K562 (cell line): ENCODE results near the gene MTMR12. TPM values are rescaled to one million over a fixed set of nuclear protein-coding genes. Genes with fewer than 3 reads are reported as not detected.
"Not testable (repeated sequence)": the region's sequence is repeated elsewhere in the genome, so short reads cannot be mapped to it uniquely, and the experiment has no call there.

ENCODE experiments used
- ATAC-seq: fragments of 200-7000 bp; cut with Tn5 transposase; 3 replicates; pipeline ENCODE4 v1.9.1; 2020; ENCODE audit warnings: moderate library complexity
- BruUV-seq: library from RNA; stranded (reverse); fragments of 400-500 nt; replicated peaks from 2 replicates; lab custom pipeline; 2021; lab: Mats Ljungman, UMichigan
- CTCF ChIA-PET: fragments of 300-600 bp; formaldehyde crosslinking; extraction: SDS; loops from one replicate; lab custom pipeline; 2021; ENCODE audit warnings: low intra/inter-chr PET ratio; lab: Yijun Ruan, JAX
- POLR2A ChIA-PET: fragments of 300-600, 350-650 bp; sonication (Branson Sonifier 250); formaldehyde crosslinking; extraction: SDS; loops from one replicate; lab custom pipeline; 2021; ENCODE audit warnings: antibody characterized with exemption, inconsistent platforms; lab: Yijun Ruan, JAX
- DNase-seq, 4 experiments: peaks; one replicate each; pipeline versions ENCODE4 v3.0.0 to v3.0.0-alpha.2; 2011 to 2018; ENCODE audit warnings: low spot score in 3 of 4, mixed read lengths in 3 of 4; ENCODE audit errors: extremely low read depth in 1 of 4
- FAIRE-seq: peaks from 2 replicates; lab custom pipeline; 2011; peaks lifted over from hg19 to GRCh38; lab: Jason Lieb, UNC
- H2AFZ ChIP-seq: 2 replicates; pipeline ENCODE4 v1.6.0; 2011; ENCODE audit warnings: low read depth, low read length, control low read depth, inconsistent platforms
- H3K27ac ChIP-seq: fragments of 200-600 bp; 3 replicates; pipeline ENCODE4 v1.8.0; 2011; ENCODE audit warnings: low read depth, mild to moderate bottlenecking, control low read depth, inconsistent platforms, low read length, moderate library complexity, mixed read lengths; ENCODE audit errors: extremely low read depth
- H3K27me3 ChIP-seq, 2 experiments: fragments of 300-600 bp in 1 of 2; 2 replicates in 1 of 2; 3 replicates in 1 of 2; pipeline versions ENCODE4 v1.6.0 to v1.8.0; 2011; ENCODE audit warnings: inconsistent platforms in 2 of 2, low read length in 2 of 2, mild to moderate bottlenecking in 1 of 2, mixed read lengths in 1 of 2, moderate library complexity in 1 of 2; ENCODE audit not compliant: control insufficient read depth in 2 of 2, insufficient read depth in 2 of 2
- H3K36me3 ChIP-seq: fragments of 300-600 bp; 3 replicates; pipeline ENCODE4 v1.8.0; 2011; ENCODE audit warnings: mild to moderate bottlenecking, low read length, inconsistent platforms; ENCODE audit not compliant: control insufficient read depth, insufficient read depth
- H3K4me1 ChIP-seq, 2 experiments: fragments of 200-600 bp in 1 of 2; replicated peaks in 1 of 2; 2 replicates in 1 of 2; 3 replicates in 1 of 2; pipeline versions ENCODE4 v1.5.1 to v1.8.0; 2011; ENCODE audit warnings: inconsistent platforms in 2 of 2, low read length in 2 of 2, mild to moderate bottlenecking in 1 of 2, mixed read lengths in 1 of 2, moderate library complexity in 1 of 2; ENCODE audit not compliant: control insufficient read depth in 2 of 2, insufficient read depth in 2 of 2
- H3K4me2 ChIP-seq: 2 replicates; pipeline ENCODE4 v1.6.1; 2011; ENCODE audit warnings: low read length, control low read depth, inconsistent platforms, mixed read lengths; ENCODE audit not compliant: insufficient read depth
- H3K4me3 ChIP-seq: fragments of 200-600 bp; sonication (generic), shearing (Covaris generic); 2 replicates; pipeline ENCODE4 v1.5.1; 2016; ENCODE audit warnings: control low read depth, inconsistent platforms
- H3K79me2 ChIP-seq: fragments of 200-600 bp; 3 replicates; pipeline ENCODE4 v1.8.0; 2011; ENCODE audit warnings: low read length, inconsistent platforms; ENCODE audit not compliant: control insufficient read depth, insufficient read depth
- H3K9ac ChIP-seq, 2 experiments: 2 replicates each; pipeline versions ENCODE4 v1.6.0 to v1.6.1; 2011; ENCODE audit warnings: low read depth in 2 of 2, low read length in 2 of 2, control low read depth in 1 of 2, inconsistent platforms in 1 of 2, mild to moderate bottlenecking in 1 of 2, mixed read lengths in 1 of 2; ENCODE audit not compliant: insufficient read depth in 1 of 2
- H3K9me1 ChIP-seq: one replicate; pipeline ENCODE4 v1.6.0; 2011; ENCODE audit warnings: inconsistent platforms, mild to moderate bottlenecking, low read length, moderate library complexity; ENCODE audit not compliant: control insufficient read depth, insufficient read depth
- H3K9me3 ChIP-seq: replicated peaks from 2 replicates; pipeline ENCODE4 v1.5.1; 2011; ENCODE audit warnings: low read depth, low read length, inconsistent platforms; ENCODE audit not compliant: control insufficient read depth, insufficient read depth
- H4K20me1 ChIP-seq: replicated peaks from 2 replicates; pipeline ENCODE4 v1.6.1; 2011; ENCODE audit warnings: low read length, inconsistent platforms, mixed read lengths; ENCODE audit not compliant: control insufficient read depth, insufficient read depth
- BCOR ChIP-seq: fragments of 450-650 bp; IDR thresholded peaks from 2 replicates; pipeline ENCODE4 v1.6.1; 2016
- KDM1A ChIP-seq, 2 experiments: fragments of 450-650 bp; IDR thresholded peaks; 2 replicates each; pipeline ENCODE4 v1.6.1; 2016; ENCODE audit warnings: mild to moderate bottlenecking in 2 of 2
- NFIC ChIP-seq: fragments of 450-650 bp; IDR thresholded peaks from 2 replicates; pipeline ENCODE4 v1.6.1; 2017; ENCODE audit warnings: mild to moderate bottlenecking, inconsistent platforms
- NFIX ChIP-seq: fragments of 250-450 bp; sonication (Bioruptor Pico); IDR thresholded peaks from 2 replicates; pipeline ENCODE4 v1.4.0; 2020; ENCODE audit warnings: low read depth, mild to moderate bottlenecking, moderate library complexity
- RBM25 ChIP-seq: fragments of 200-400 bp; formaldehyde crosslinking; IDR thresholded peaks from 2 replicates; pipeline ENCODE4 v1.6.1; 2018; ENCODE audit warnings: low read length, low read depth, moderate library complexity; ENCODE audit not compliant: severe bottlenecking
- SMAD1 ChIP-seq: fragments of 150-350 bp; IDR thresholded peaks from 2 replicates; pipeline ENCODE4 v1.6.1; 2014; ENCODE audit warnings: low read length, low read depth; ENCODE audit not compliant: partially characterized antibody
- SMARCA5 ChIP-seq: fragments of 450-650 bp; IDR thresholded peaks from 2 replicates; pipeline ENCODE4 v1.6.1; 2016
- ZNF146 ChIP-seq: IDR thresholded peaks from one replicate; pipeline ENCODE4 v1.6.1; 2018; ENCODE audit warnings: missing compliant biosample characterization; ENCODE audit not compliant: unreplicated experiment
- ZNF551 ChIP-seq: fragments of 250-450 bp; sonication (Bioruptor Pico); IDR thresholded peaks from 2 replicates; pipeline ENCODE4 v1.5.0; 2021; ENCODE audit warnings: mild to moderate bottlenecking, moderate library complexity
- WGBS: fragments of 100-300 bp; shearing (Covaris generic); methylation state at CpG from one replicate; pipeline ENCODE4 v1.1.6; 2016; ENCODE audit warnings: low coverage, mixed read lengths; ENCODE audit not compliant: insufficient coverage; ENCODE audit errors: missing lambda C conversion rate; 5-methylcytosine and 5-hydroxymethylcytosine counted together
- in situ Hi-C: fragments of 300-500 bp; cut with MboI; formaldehyde crosslinking; loops from 4 replicates; pipeline ENCODE4 v1.15.0; 2018; ENCODE audit warnings: inconsistent platforms, mixed read lengths
- intact Hi-C: fragments of 100-400 bp; cut with micrococcal nuclease; formaldehyde crosslinking; loops from 2 replicates; pipeline ENCODE4 v1.14.2; 2022
- polyA plus RNA-seq, 8 experiments: library from polyadenylated mRNA; depleted of rRNA in 4 of 8; stranded (reverse) in 5 of 8; unstranded in 3 of 8; fragments of >200 nt; fragmentation: Nextera tagmentation in 2 of 8; fragmentation: Illumina TruSeq in 1 of 8; extraction: Ambion mirVana in 2 of 8; extraction: Trizol in 1 of 8; gene quantifications; 2 replicates each; pipeline versions ENCODE4 v1.2.1 to v1.2.3, GENCODE V29; 2011 to 2014; ENCODE audit warnings: inconsistent platforms in 1 of 8, missing spikeins in 1 of 8
- total RNA-seq, 7 experiments: library from RNA; depleted of rRNA in 6 of 7; stranded (reverse); fragments of >200 nt in 6 of 7; fragmentation: Illumina TruSeq in 2 of 7; extraction: Trizol in 2 of 7; gene quantifications; 2 replicates each; pipeline versions ENCODE4 v1.2.1 to v1.2.3, GENCODE V29; 2011 to 2021; ENCODE audit warnings: low replicate concordance in 1 of 7

Gene MTMR12
- total and polyA plus RNA-seq, 9 of the 15 experiments (the other 6 are each of a cell fraction or from before 2014, with no cell fraction given): 4.0 to 28.7 (median 17.1) TPM

DNA sequence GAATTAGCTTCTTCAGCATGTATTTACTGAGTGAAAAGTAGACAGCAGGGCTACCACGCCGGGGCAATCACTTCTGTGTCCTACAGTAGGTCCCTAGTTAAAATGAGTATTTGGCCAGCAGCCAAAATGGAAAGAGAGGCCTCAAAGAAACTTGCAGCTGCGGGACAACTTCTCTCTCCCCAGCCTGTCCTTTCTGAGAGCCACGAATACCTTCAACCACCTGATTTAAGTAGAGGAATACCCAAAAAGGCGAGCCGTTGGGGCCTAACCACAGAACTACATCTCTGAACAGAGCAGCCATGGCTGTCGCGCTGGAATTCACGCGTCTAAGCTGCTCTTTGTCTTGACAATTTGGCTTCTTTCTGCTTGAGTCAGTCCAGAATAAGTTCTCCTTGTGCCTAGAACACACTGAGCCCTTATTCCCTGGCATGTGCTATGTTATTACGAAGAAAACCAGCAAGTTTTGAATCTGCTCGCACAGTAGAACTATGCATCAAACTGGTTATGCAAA lies 94.8 kb downstream of the MTMR12 start:
- Histone ChIP-seq H3K4me1 (no peaks in the 10 kb centered on the region; a peak in 1 of 5 replicates), H3K9me1 (no peaks in the 10 kb centered on the region), H3K36me3 (no peaks in the 10 kb centered on the region), H3K9ac (no peak overlapping the region), H3K4me2 (no peak overlapping the region), H3K9me3 (no peaks in the 10 kb centered on the region), H3K27me3 (no peaks in the 10 kb centered on the region), H3K27ac (no peak overlapping the region), H3K4me3 (no peak overlapping the region), H4K20me1 (no peaks in the 10 kb centered on the region), H2AFZ (peak overlapping the region; percentile 61), H3K79me2 (no peaks in the 10 kb centered on the region)
- in situ Hi-C loops (no loop called here), intact Hi-C loops (no loop called here)
- peak in 2 of 4 experiments; percentile 34 to 67 for DNase-seq
- FAIRE-seq: no peak
- peak; percentile 52 for ATAC-seq
- WGBS: 51% methylated on average over 12 of the region's 12 CpGs
- BruUV-seq: no TSS peak
- peak; percentile 85 for TF ChIP-seq NFIX (CRISPR knock-in tag)
- peak; percentile 42 for TF ChIP-seq SMAD1
- peak; percentile 98 for TF ChIP-seq NFIC
- TF ChIP-seq ZNF551 (CRISPR knock-in tag): no peak
- ChIA-PET CTCF (interaction anchor here (0.6 kb wide), 1 partner anchor 144 kb away, joined by 4 read pairs; no protein-coding TSS in a partner anchor), POLR2A (no interaction called here)

DNA sequence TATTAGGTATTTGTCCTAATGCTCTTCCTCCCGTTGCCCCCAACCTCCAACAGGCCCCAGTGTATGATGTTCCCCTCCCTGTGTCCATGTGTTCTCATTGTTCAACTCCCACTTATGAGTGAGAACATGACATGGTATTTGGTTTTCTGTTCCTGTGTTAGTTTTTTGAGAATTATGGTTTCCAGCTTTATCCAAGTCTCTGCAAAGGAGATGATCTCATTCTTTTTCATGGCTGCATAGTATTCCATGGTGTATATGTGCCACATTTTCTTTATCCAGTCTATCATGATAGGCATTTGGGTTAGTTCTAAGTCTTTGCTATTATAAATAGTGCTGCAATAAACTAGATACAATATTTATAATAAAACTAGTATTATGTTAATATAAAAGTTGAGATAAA lies 98.4 kb downstream of the MTMR12 start:
- H3K9ac ChIP-seq, DNase-seq, H3K27ac ChIP-seq, ATAC-seq, H3K9me1 ChIP-seq, intact Hi-C loops, BruUV-seq, H3K4me3 ChIP-seq, H2AFZ ChIP-seq, FAIRE-seq, H4K20me1 ChIP-seq, H3K9me3 ChIP-seq, H3K79me2 ChIP-seq, H3K27me3 ChIP-seq, H3K4me2 ChIP-seq, CTCF ChIA-PET, H3K36me3 ChIP-seq, in situ Hi-C loops, POLR2A ChIA-PET, H3K4me1 ChIP-seq: not testable (repeated sequence)
- 31% methylated on average over 1 of the region's 1 CpG for WGBS
- peak; percentile 47 to 59 for TF ChIP-seq KDM1A (IDR thresholded peaks at IDR 0.05)
- TF ChIP-seq ZNF146 (CRISPR knock-in tag): peak; percentile 99
- peak; percentile 82 for TF ChIP-seq SMARCA5
- peak; percentile 85 for TF ChIP-seq BCOR
- peak; percentile 59 for TF ChIP-seq RBM25
